H1 (cell line): ENCODE results near the gene CACNA2D3. TPM values are rescaled to one million over a fixed set of nuclear protein-coding genes. Genes with fewer than 3 reads are reported as not detected.
A peak's percentile ranks its signal among the peaks of the same experiment; 100 is the strongest.

ENCODE experiments used
- CTCF ChIA-PET: fragments of 300-600 bp; sonication (Branson Sonifier 250); formaldehyde crosslinking; loops from one replicate; lab custom pipeline; 2021; ENCODE audit not compliant: partially characterized antibody; lab: Charles Lee
- POLR2A ChIA-PET: fragments of 300-600 bp; sonication (Branson Sonifier 250); formaldehyde crosslinking; loops from one replicate; lab custom pipeline; 2021; ENCODE audit warnings: inconsistent platforms; ENCODE audit not compliant: partially characterized antibody; lab: Charles Lee
- DNase-seq, 2 experiments: peaks; one replicate each; pipeline versions ENCODE4 v3.0.0 to v3.0.0-alpha.2; 2010 to 2022; ENCODE audit warnings: low spot score in 2 of 2, low read depth in 1 of 2, mixed read lengths in 1 of 2
- FAIRE-seq: peaks from 2 replicates; lab custom pipeline; 2011; peaks lifted over from hg19 to GRCh38; lab: Jason Lieb, UNC
- H2AFZ ChIP-seq: 2 replicates; pipeline ENCODE4 v1.8.1; 2012; ENCODE audit warnings: low read length, inconsistent platforms
- H2AK5ac ChIP-seq: 2 replicates; pipeline ENCODE4 v1.6.1; 2013; ENCODE audit warnings: low read depth, low read length
- H2BK120ac ChIP-seq: replicated peaks from 2 replicates; pipeline ENCODE3; 2013; ENCODE audit warnings: low read depth, low read length, inconsistent platforms
- H2BK12ac ChIP-seq: 2 replicates; pipeline ENCODE4 v1.6.1; 2013; ENCODE audit warnings: low read depth, low read length
- H2BK15ac ChIP-seq: 2 replicates; pipeline ENCODE4 v1.6.1; 2013; ENCODE audit warnings: low read length
- H2BK20ac ChIP-seq: 2 replicates; pipeline ENCODE4 v1.6.1; 2013; ENCODE audit warnings: low read length
- H2BK5ac ChIP-seq: 2 replicates; pipeline ENCODE4 v1.6.1; 2013; ENCODE audit warnings: low read depth, low read length
- H3K14ac ChIP-seq: 2 replicates; pipeline ENCODE4 v1.6.1; 2013; ENCODE audit warnings: inconsistent platforms; ENCODE audit not compliant: insufficient read length
- H3K18ac ChIP-seq: 2 replicates; pipeline ENCODE4 v1.6.1; 2013; ENCODE audit warnings: low read length; ENCODE audit errors: extremely low read depth
- H3K23ac ChIP-seq: 2 replicates; pipeline ENCODE4 v1.6.1; 2013; ENCODE audit warnings: inconsistent platforms; ENCODE audit not compliant: insufficient read length
- H3K23me2 ChIP-seq: 2 replicates; pipeline ENCODE4 v1.6.1; 2013; ENCODE audit warnings: low read depth, low read length
- H3K27ac ChIP-seq: 2 replicates; pipeline ENCODE4 v1.6.1; 2011; ENCODE audit warnings: low read depth, low read length, inconsistent platforms
- H3K27me3 ChIP-seq, 4 experiments: replicated peaks in 1 of 4; 1 replicate in 1 of 4; 2 replicates in 3 of 4; pipeline versions ENCODE4 v1.6.1 to v1.8.1; 2011 to 2013; ENCODE audit warnings: low read length in 3 of 4, mild to moderate bottlenecking in 3 of 4, inconsistent platforms in 2 of 4, mixed read lengths in 2 of 4, moderate library complexity in 1 of 4; ENCODE audit not compliant: control insufficient read depth in 3 of 4, insufficient read depth in 3 of 4; ENCODE audit errors: extremely low read depth in 1 of 4
- H3K36me3 ChIP-seq, 4 experiments: 2 replicates each; pipeline versions ENCODE4 v1.6.1 to v1.8.1; 2011 to 2013; ENCODE audit warnings: mild to moderate bottlenecking in 4 of 4, low read length in 3 of 4, moderate library complexity in 2 of 4, control low read depth in 1 of 4, inconsistent platforms in 1 of 4; ENCODE audit not compliant: insufficient read depth in 4 of 4, control insufficient read depth in 2 of 4
- H3K4ac ChIP-seq: replicated peaks from 2 replicates; pipeline ENCODE3; 2013; ENCODE audit warnings: low read length, low read depth, mixed read lengths, inconsistent platforms; ENCODE audit not compliant: insufficient read length
- H3K4me1 ChIP-seq, 4 experiments: replicated peaks in 1 of 4; 1 replicate in 1 of 4; 2 replicates in 3 of 4; pipeline versions ENCODE4 v1.6.1 to v1.8.1; 2011 to 2013; ENCODE audit warnings: low read length in 3 of 4, inconsistent platforms in 2 of 4, mixed read lengths in 1 of 4; ENCODE audit not compliant: insufficient read depth in 4 of 4, control insufficient read depth in 3 of 4
- H3K4me2 ChIP-seq, 2 experiments: 2 replicates each; pipeline versions ENCODE4 v1.6.1 to v1.8.1; 2011 to 2013; ENCODE audit warnings: low read depth in 2 of 2, low read length in 2 of 2, control low read depth in 1 of 2, inconsistent platforms in 1 of 2, mild to moderate bottlenecking in 1 of 2; ENCODE audit not compliant: insufficient read depth in 1 of 2
- H3K4me3 ChIP-seq, 4 experiments: fragments of 200-600, 300-600 bp in 1 of 4; sonication (generic), shearing (Covaris generic), sonication (Bioruptor Twin) in 1 of 4; 2 replicates each; pipeline versions ENCODE4 v1.5.1 to v1.8.1; 2011 to 2016; ENCODE audit warnings: low read length in 4 of 4, low read depth in 3 of 4, control low read depth in 2 of 4, inconsistent platforms in 2 of 4, mild to moderate bottlenecking in 2 of 4, mixed read lengths in 1 of 4, moderate library complexity in 1 of 4; ENCODE audit not compliant: insufficient read depth in 2 of 4; ENCODE audit errors: extremely low read depth in 1 of 4
- H3K56ac ChIP-seq: replicated peaks from 2 replicates; pipeline ENCODE3; 2013; ENCODE audit warnings: low read depth, mild to moderate bottlenecking, mixed read lengths, low read length, inconsistent platforms; ENCODE audit not compliant: insufficient read length
- H3K79me1 ChIP-seq: 2 replicates; pipeline ENCODE4 v1.6.1; 2013; ENCODE audit warnings: low read depth, low read length, control low read depth
- H3K79me2 ChIP-seq, 2 experiments: 2 replicates each; pipeline versions ENCODE4 v1.6.1 to v1.8.1; 2012 to 2013; ENCODE audit warnings: low read length in 2 of 2, mild to moderate bottlenecking in 2 of 2, inconsistent platforms in 1 of 2; ENCODE audit not compliant: insufficient read depth in 2 of 2, control insufficient read depth in 1 of 2
- H3K9ac ChIP-seq, 4 experiments: replicated peaks in 1 of 4; 1 replicate in 1 of 4; 2 replicates in 3 of 4; pipeline versions ENCODE4 v1.6.1 to v1.8.1; 2011 to 2013; ENCODE audit warnings: low read depth in 3 of 4, low read length in 3 of 4, control low read depth in 2 of 4, mild to moderate bottlenecking in 2 of 4, moderate library complexity in 2 of 4, inconsistent platforms in 1 of 4; ENCODE audit errors: extremely low read depth in 1 of 4
- H3K9me3 ChIP-seq, 2 experiments: 2 replicates each; pipeline versions ENCODE4 v1.6.1 to v1.8.1; 2012 to 2013; ENCODE audit warnings: mild to moderate bottlenecking in 2 of 2, moderate library complexity in 2 of 2, control low read depth in 1 of 2, inconsistent platforms in 1 of 2, low read depth in 1 of 2, low read length in 1 of 2, mixed read lengths in 1 of 2; ENCODE audit not compliant: insufficient read depth in 2 of 2
- H4K20me1 ChIP-seq, 2 experiments: replicated peaks in 1 of 2; 2 replicates each; pipeline versions ENCODE3 to v1.8.1; 2011 to 2013; ENCODE audit warnings: inconsistent platforms in 2 of 2, low read length in 2 of 2, mild to moderate bottlenecking in 1 of 2; ENCODE audit not compliant: insufficient read depth in 2 of 2, control insufficient read depth in 1 of 2
- H4K5ac ChIP-seq: 2 replicates; pipeline ENCODE4 v1.6.1; 2013; ENCODE audit warnings: low read length, low read depth, mixed read lengths, inconsistent platforms; ENCODE audit not compliant: insufficient read length
- H4K8ac ChIP-seq: 2 replicates; pipeline ENCODE4 v1.8.0; 2013; ENCODE audit warnings: mild to moderate bottlenecking, moderate library complexity, low read length, inconsistent platforms; ENCODE audit not compliant: insufficient read depth; ENCODE audit errors: extremely low read depth
- H4K91ac ChIP-seq: replicated peaks from 2 replicates; pipeline ENCODE3; 2013; ENCODE audit warnings: low read length, mixed read lengths, inconsistent platforms; ENCODE audit not compliant: insufficient read length
- NRF1 ChIP-seq: IDR thresholded peaks from 2 replicates; pipeline ENCODE4 v1.6.1; 2011; ENCODE audit warnings: mild to moderate bottlenecking, low read depth, low read length, improper control_type of control experiment
- WGBS, 2 experiments: shearing (Covaris generic) in 1 of 2; methylation state at CpG; one replicate each; pipeline versions ENCODE4 v1.1.6 to v1.1.7; 2013 to 2015; ENCODE audit warnings: low lambda C conversion rate in 2 of 2, mixed read lengths in 2 of 2, inconsistent platforms in 1 of 2, low coverage in 1 of 2, missing lambda C conversion rate in 1 of 2; ENCODE audit not compliant: insufficient replicate concordance in 2 of 2, insufficient coverage in 1 of 2, insufficient read length in 1 of 2; ENCODE audit errors: extremely low coverage in 1 of 2, missing lambda C conversion rate in 1 of 2; 5-methylcytosine and 5-hydroxymethylcytosine counted together
- polyA plus RNA-seq, 7 experiments: library from polyadenylated mRNA; depleted of rRNA in 3 of 7; stranded (reverse) in 5 of 7; unstranded in 2 of 7; fragments of >200 nt in 5 of 7; fragments of 200-250 nt in 2 of 7; gene quantifications; 1 replicate in 5 of 7; 2 replicates in 1 of 7; 4 replicates in 1 of 7; pipeline versions ENCODE4 v1.2.1 to v1.2.3, GENCODE V29; 2011 to 2013; ENCODE audit warnings: missing spikeins in 2 of 7, mixed read lengths in 2 of 7
- total RNA-seq: library from RNA; stranded (reverse); fragmentation: NEBNext Ultra II Directional; extraction: Animal tissue kit (Norgen Biotek cat#: 25700); gene quantifications from 2 replicates; pipeline ENCODE4 v1.2.1, GENCODE V29; 2021

CACNA2D3 gene
- total and polyA plus RNA-seq, 2 of the 8 experiments (the other 6 are each of a cell fraction or from before 2014, with no cell fraction given) = 1.5 to 1.8 TPM

GRCh38 chr3:55064164-55064563, 941.8 kb downstream of the CACNA2D3 start:
- DNase-seq = no peak
- CTCF ChIA-PET = no interaction called here
- Histone ChIP-seq H2BK5ac (no peak overlapping the region), H3K27ac (no peak overlapping the region), H2BK12ac (no peak overlapping the region), H3K56ac (no peak overlapping the region), H2BK20ac (no peak overlapping the region), H3K9ac (no peak overlapping the region), H2AFZ (no peak overlapping the region), H3K23me2 (no peaks in the 10 kb centered on the region), H3K14ac (no peak overlapping the region), H3K23ac (no peak overlapping the region), H3K4me1 (peaks cover 0 to 9% (median 1%) of the 10 kb centered on the region in 4 experiments; a peak in 3 of 7 replicates), H3K9me3 (no peaks in the 10 kb centered on the region), H3K4me2 (no peak overlapping the region), H3K4ac (no peak overlapping the region), H2AK5ac (no peak overlapping the region), H3K27me3 (no peaks in the 10 kb centered on the region; a peak in 1 of 7 replicates), H2BK15ac (no peak overlapping the region), H3K36me3 (no peaks in the 10 kb centered on the region), H4K5ac (no peak overlapping the region), H3K79me1 (no peaks in the 10 kb centered on the region), H4K20me1 (no peaks in the 10 kb centered on the region), H3K18ac (no peak overlapping the region), H4K91ac (no peak overlapping the region), H3K79me2 (no peaks in the 10 kb centered on the region), H4K8ac (peak overlapping the region; percentile 78; the same call in 1 of the 2 replicates), H3K4me3 (no peak overlapping the region), H2BK120ac (no peak overlapping the region)
- POLR2A ChIA-PET = no interaction called here
- 88% methylated on average over 2 of the region's 2 CpGs; no CpG with 5 or more reads in 1 of the 2 experiments for WGBS, 2 experiments
- no peak for FAIRE-seq
- no peak for TF ChIP-seq NRF1
